Endothelial cell of umbilical vein (primary cell): Measurements from ENCODE around the gene DNAJB9. TPM values are rescaled to one million over a fixed set of nuclear protein-coding genes. Genes with fewer than 3 reads are reported as not detected.

Source experiments
- BruUV-seq: library from RNA; stranded (reverse); fragments of 400-500 nt; replicated peaks from 2 replicates; lab custom pipeline; 2021; lab: Mats Ljungman, UMichigan
- CTCF ChIA-PET: fragments of 300-600, 350-600 bp; sonication (Branson Sonifier 250); formaldehyde crosslinking; loops from one replicate; lab custom pipeline; 2021; ENCODE audit warnings: antibody characterized with exemption, inconsistent platforms; lab: Charles Lee
- POLR2A ChIA-PET: fragments of 300-600, 350-600 bp; sonication (Branson Sonifier 250); formaldehyde crosslinking; loops from one replicate; lab custom pipeline; 2021; ENCODE audit warnings: antibody characterized with exemption, inconsistent platforms; lab: Charles Lee
- DNase-seq: peaks from one replicate; pipeline ENCODE4 v3.0.0-alpha.2; 2011; ENCODE audit warnings: low read depth, low spot score
- FAIRE-seq: peaks from 2 replicates; lab custom pipeline; 2011; peaks lifted over from hg19 to GRCh38; lab: Jason Lieb, UNC
- H2AFZ ChIP-seq: 2 replicates; pipeline ENCODE4 v1.6.0; 2012; ENCODE audit warnings: low read depth, low read length, control low read depth, inconsistent platforms
- H3K27ac ChIP-seq: 2 replicates; pipeline ENCODE4 v1.5.1; 2011; ENCODE audit warnings: low read depth, mild to moderate bottlenecking, control low read depth, low read length, moderate library complexity; ENCODE audit not compliant: insufficient read depth
- H3K27me3 ChIP-seq, 2 experiments: 2 replicates each; pipeline versions ENCODE4 v1.6.0 to v1.6.1; 2011; ENCODE audit warnings: low read length in 2 of 2, mixed read lengths in 1 of 2; ENCODE audit not compliant: control insufficient read depth in 2 of 2, insufficient read depth in 2 of 2
- H3K36me3 ChIP-seq, 2 experiments: 2 replicates in 1 of 2; 3 replicates in 1 of 2; pipeline ENCODE4 v1.5.1; 2011; ENCODE audit warnings: low read length in 2 of 2, mild to moderate bottlenecking in 1 of 2, moderate library complexity in 1 of 2; ENCODE audit not compliant: control insufficient read depth in 2 of 2, insufficient read depth in 2 of 2; ENCODE audit errors: extremely low read depth in 1 of 2
- H3K4me1 ChIP-seq: 3 replicates; pipeline ENCODE4 v1.5.1; 2011; ENCODE audit warnings: mild to moderate bottlenecking, low read length; ENCODE audit not compliant: control insufficient read depth, insufficient read depth; ENCODE audit errors: extremely low read depth
- H3K4me2 ChIP-seq: 2 replicates; pipeline ENCODE4 v1.6.1; 2011; ENCODE audit warnings: low read length, control low read depth, mixed read lengths; ENCODE audit not compliant: insufficient read depth
- H3K4me3 ChIP-seq, 3 experiments: fragments of 200-600 bp in 1 of 3; sonication (generic), shearing (Covaris generic) in 1 of 3; replicated peaks in 1 of 3; 2 replicates each; pipeline ENCODE4 v1.5.1; 2011 to 2016; ENCODE audit warnings: control low read depth in 3 of 3, low read length in 3 of 3, mild to moderate bottlenecking in 2 of 3, inconsistent platforms in 1 of 3, low read depth in 1 of 3, moderate library complexity in 1 of 3; ENCODE audit not compliant: insufficient read depth in 1 of 3
- H3K79me2 ChIP-seq: 2 replicates; pipeline ENCODE4 v1.6.0; 2012; ENCODE audit warnings: low read length, inconsistent platforms; ENCODE audit not compliant: control insufficient read depth, insufficient read depth
- H3K9ac ChIP-seq: replicated peaks from 2 replicates; pipeline ENCODE3; 2011; ENCODE audit warnings: low read length, control low read depth; ENCODE audit not compliant: insufficient read depth; ENCODE audit errors: extremely low read depth
- H3K9me1 ChIP-seq: replicated peaks from 3 replicates; pipeline ENCODE4 v1.6.0; 2011; ENCODE audit warnings: mild to moderate bottlenecking, low read length; ENCODE audit not compliant: control insufficient read depth, insufficient read depth; ENCODE audit errors: extremely low read depth
- H3K9me3 ChIP-seq: replicated peaks from 2 replicates; pipeline ENCODE4 v1.5.1; 2012; ENCODE audit warnings: low read length, inconsistent platforms; ENCODE audit not compliant: control insufficient read depth, insufficient read depth
- H4K20me1 ChIP-seq: replicated peaks from 2 replicates; pipeline ENCODE3; 2011; ENCODE audit warnings: mild to moderate bottlenecking, low read length; ENCODE audit not compliant: control insufficient read depth, insufficient read depth; ENCODE audit errors: extremely low read depth
- CTCF ChIP-seq, 2 donors: IDR thresholded peaks; 1 replicate in 1 of 2; 2 replicates in 1 of 2; pipeline ENCODE4 v1.5.1; 2011; ENCODE audit warnings: low read length in 2 of 2, mild to moderate bottlenecking in 2 of 2, moderate library complexity in 2 of 2, control low read depth in 1 of 2, inconsistent platforms in 1 of 2, low read depth in 1 of 2; ENCODE audit not compliant: insufficient read depth in 1 of 2; ENCODE audit errors: extremely low read depth in 1 of 2
- EZH2 ChIP-seq: IDR thresholded peaks from 2 replicates; pipeline ENCODE4 v1.6.1; 2012; ENCODE audit warnings: borderline replicate concordance, low read depth, mild to moderate bottlenecking, moderate library complexity, low read length, inconsistent platforms; ENCODE audit not compliant: severe bottlenecking
- FOS ChIP-seq: IDR thresholded peaks from 2 replicates; pipeline ENCODE4 v1.6.1; 2011; ENCODE audit warnings: mild to moderate bottlenecking, low read length, moderate library complexity, borderline replicate concordance; ENCODE audit not compliant: insufficient read depth
- GATA2 ChIP-seq: IDR thresholded peaks from 2 replicates; pipeline ENCODE4 v1.7.0; 2011; ENCODE audit warnings: low read depth, mild to moderate bottlenecking, moderate library complexity, mixed read lengths, low read length; ENCODE audit not compliant: insufficient read length, insufficient read depth
- JUN ChIP-seq: IDR thresholded peaks from 2 replicates; pipeline ENCODE4 v1.6.1; 2011; ENCODE audit warnings: borderline replicate concordance, low read depth; ENCODE audit not compliant: insufficient read length, insufficient read depth
- MAX ChIP-seq: IDR thresholded peaks from 2 replicates; pipeline ENCODE4 v1.6.1; 2011; ENCODE audit not compliant: insufficient read depth, insufficient read length
- MYC ChIP-seq: IDR thresholded peaks from one replicate; pipeline ENCODE4 v1.6.1; 2011; ENCODE audit warnings: mild to moderate bottlenecking, low read depth, low read length
- POLR2A ChIP-seq: IDR thresholded peaks from 2 replicates; pipeline ENCODE4 v1.6.1; 2012; ENCODE audit warnings: low read depth, mild to moderate bottlenecking, control low read depth, low read length
- POLR2AphosphoS5 ChIP-seq: IDR thresholded peaks from 2 replicates; pipeline ENCODE4 v1.6.1; 2012; ENCODE audit warnings: low read depth, mild to moderate bottlenecking, control low read depth, low read length, moderate library complexity; ENCODE audit not compliant: insufficient read depth
- dilution Hi-C: fragments of 300-500 bp; cut with MboI; formaldehyde crosslinking; loops from one replicate; pipeline ENCODE4 v1.15.0; 2019; ENCODE audit warnings: low sequenced_read_pairs; ENCODE audit not compliant: extremely low pct_ligation_motif_present
- intact Hi-C: fragments of 100-400 bp; cut with micrococcal nuclease; formaldehyde crosslinking; loops from one replicate; pipeline ENCODE4 v1.10.0; 2022
- polyA plus RNA-seq, 4 experiments: library from polyadenylated mRNA; depleted of rRNA in 3 of 4; stranded (reverse) in 3 of 4; unstranded in 1 of 4; fragments of >200 nt; gene quantifications; 2 replicates each; pipeline versions ENCODE4 v1.2.1 to v1.2.3, GENCODE V29; 2011 to 2012; ENCODE audit warnings: missing spikeins in 1 of 4
- total RNA-seq: library from RNA; stranded (reverse); gene quantifications from 2 replicates; pipeline ENCODE4 v1.2.3, GENCODE V29; 2021

Gene DNAJB9
- total and polyA plus RNA-seq, 2 donors (not counting 3 experiments of a cell fraction or from before 2014, with no cell fraction given), result 11.7 to 11.9 TPM

- Histone ChIP-seq H3K4me2 (no peak overlapping the region), H3K9me1 (no peaks in the 10 kb centered on the region), H3K27me3 (no peaks in the 10 kb centered on the region), H3K36me3 (no peaks in the 10 kb centered on the region), H3K79me2 (no peaks in the 10 kb centered on the region), H3K4me1 (no peaks in the 10 kb centered on the region), H3K27ac (no peak overlapping the region), H3K4me3 (no peak overlapping the region), H4K20me1 (no peaks in the 10 kb centered on the region), H3K9me3 (no peaks in the 10 kb centered on the region), H3K9ac (no peak overlapping the region), H2AFZ (no peak overlapping the region)
- intact Hi-C loops (no loop called here), dilution Hi-C loops (no loop called here)
- ChIA-PET POLR2A (no interaction called here), CTCF (no interaction called here)
- no peak for TF ChIP-seq CTCF (IDR thresholded peaks at IDR 0.05; ENCODE audit: extremely low read depth in 1 of 2, insufficient read depth in 1 of 2, low read depth in 1 of 2, low read length in 2 of 2)
- no peak for TF ChIP-seq GATA2
- TF ChIP-seq MYC, result no peak
- no peak for TF ChIP-seq FOS
- TF ChIP-seq JUN, result no peak
- no peak for TF ChIP-seq EZH2
- no peak for TF ChIP-seq MAX
- TF ChIP-seq POLR2A, result no peak
- no peak for TF ChIP-seq POLR2AphosphoS5
- no peak for DNase-seq
- BruUV-seq, result no TSS peak
- FAIRE-seq, result no peak
Measured at GRCh38 chr7:108535744-108536143, 33.9 kb upstream of the DNAJB9 start.
